ENCODE data around the gene TBX2.

Gene TBX2

GRCh38 chr17:61400066-61400716 lies 548 bp downstream of the TBX2 start:
- in situ Hi-C loops (cut with HindIII; ENCODE audit: low sequenced_read_pairs): no loop called here

- in situ Hi-C loops (cut with HindIII; ENCODE audit: low sequenced_read_pairs): no loop called here
Measured at GRCh38 chr17:61400717-61401388, 1.2 kb downstream of the TBX2 start.

- in situ Hi-C loops (cut with HindIII; ENCODE audit: low sequenced_read_pairs): no loop called here
Measured at GRCh38 chr17:61401389-61402072, 1.9 kb downstream of the TBX2 start.

- in situ Hi-C loops (cut with HindIII; ENCODE audit: low sequenced_read_pairs): no loop called here
Measured at GRCh38 chr17:61402073-61402541, 2.5 kb downstream of the TBX2 start.

- in situ Hi-C loops (cut with HindIII; ENCODE audit: low sequenced_read_pairs): no loop called here
Measured at GRCh38 chr17:61402978-61403800, 3.5 kb downstream of the TBX2 start.

- in situ Hi-C loops (cut with HindIII; ENCODE audit: low sequenced_read_pairs): no loop called here
Measured at GRCh38 chr17:61403801-61404662, 4.4 kb downstream of the TBX2 start.

GRCh38 chr17:61404663-61404912 lies 4.9 kb downstream of the TBX2 start:
- in situ Hi-C loops (cut with HindIII; ENCODE audit: low sequenced_read_pairs): no loop called here

GRCh38 chr17:61404913-61405685 lies 5.5 kb downstream of the TBX2 start:
- in situ Hi-C loops (cut with HindIII; ENCODE audit: low sequenced_read_pairs): no loop called here

GRCh38 chr17:61405686-61406536 lies 6.3 kb downstream of the TBX2 start:
- in situ Hi-C loops (cut with HindIII; ENCODE audit: low sequenced_read_pairs): no loop called here

GRCh38 chr17:61406537-61406845 lies 6.8 kb downstream of the TBX2 start:
- in situ Hi-C loops (cut with HindIII; ENCODE audit: low sequenced_read_pairs): no loop called here

GRCh38 chr17:61406971-61407911 lies 7.6 kb downstream of the TBX2 start:
- in situ Hi-C loops (cut with HindIII; ENCODE audit: low sequenced_read_pairs): no loop called here

GRCh38 chr17:61408151-61409041 lies 8.8 kb downstream of the TBX2 start:
- in situ Hi-C loops (cut with HindIII; ENCODE audit: low sequenced_read_pairs): no loop called here

- in situ Hi-C loops (cut with HindIII; ENCODE audit: low sequenced_read_pairs): no loop called here
Measured at GRCh38 chr17:61409301-61410112, 9.9 kb downstream of the TBX2 start.

- in situ Hi-C loops (cut with HindIII; ENCODE audit: low sequenced_read_pairs): no loop called here
Measured at GRCh38 chr17:61410141-61411010, 10.7 kb downstream of the TBX2 start.

GRCh38 chr17:61411011-61411260 lies 11.3 kb downstream of the TBX2 start:
- in situ Hi-C loops (cut with HindIII; ENCODE audit: low sequenced_read_pairs): no loop called here

Data from endothelial cell of hepatic sinusoid (primary cell).